Measurements from ENCODE around the gene PCDHGB7. TPM values are rescaled to one million over a fixed set of nuclear protein-coding genes. Genes with fewer than 3 reads are reported as not detected.
A peak's percentile ranks its signal among the peaks of the same experiment; 100 is the strongest.

Gene PCDHGB7
- polyA plus RNA-seq, 1 donor from 2014 or later = 5.1 TPM

DNA sequence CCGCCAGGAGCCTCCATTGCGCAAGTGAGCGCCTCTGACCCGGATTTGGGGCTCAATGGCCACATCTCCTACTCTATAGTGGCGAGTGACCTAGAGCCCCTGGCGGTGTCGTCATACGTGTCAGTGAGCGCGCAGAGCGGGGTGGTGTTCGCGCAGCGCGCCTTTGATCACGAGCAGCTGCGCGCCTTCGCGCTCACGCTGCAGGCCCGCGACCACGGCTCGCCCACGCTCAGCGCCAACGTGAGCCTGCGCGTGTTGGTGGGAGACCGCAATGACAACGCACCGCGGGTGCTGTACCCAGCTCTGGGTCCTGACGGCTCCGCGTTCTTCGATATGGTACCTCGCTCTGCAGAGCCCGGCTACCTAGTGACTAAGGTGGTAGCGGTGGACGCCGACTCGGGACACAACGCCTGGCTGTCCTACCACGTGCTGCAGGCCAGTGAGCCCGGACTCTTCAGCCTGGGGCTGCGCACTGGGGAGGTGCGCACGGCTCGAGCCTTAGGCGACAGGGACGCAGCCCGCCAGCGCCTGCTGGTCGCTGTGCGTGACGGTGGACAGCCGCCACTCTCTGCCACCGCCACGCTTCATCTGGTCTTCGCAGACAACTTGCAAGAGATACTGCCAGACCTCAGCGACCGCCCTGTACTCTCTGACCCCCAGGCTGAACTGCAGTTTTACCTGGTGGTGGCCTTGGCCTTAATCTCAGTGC, 7.7 kb upstream of the PCDHGB7 start:
- Histone ChIP-seq H3K9ac (ENCODE audit: low read length) (no peak overlapping the region), H4K20me1 (ENCODE audit: insufficient read depth) (no peaks in the 10 kb centered on the region), H3K9me2 (ENCODE audit: insufficient read depth, low read length) (no peaks in the 10 kb centered on the region), H3K36me3 (ENCODE audit: insufficient read depth, low read length) (peaks cover 49% of the 10 kb centered on the region), H3K27ac (ENCODE audit: low read length) (no peak overlapping the region), H2AFZ (ENCODE audit: low read depth, low read length) (no peak overlapping the region), H3K4me3 (ENCODE audit: low read length) (peak overlapping the region; percentile 66), H3K4me2 (ENCODE audit: low read length) (no peak overlapping the region), H3F3A (ENCODE audit: insufficient read depth, low read length, poor library complexity, severe bottlenecking) (peaks cover 9% of the 10 kb centered on the region), H3K9me3 (ENCODE audit: low read length) (peaks cover 53% of the 10 kb centered on the region), H3K79me2 (replicated peaks; ENCODE audit: insufficient read depth, low read length) (peaks cover 44% of the 10 kb centered on the region), H3K27me3 (ENCODE audit: insufficient read depth, low read depth, low read length) (no peaks in the 10 kb centered on the region)
- TF ChIP-seq SMC3 (conservative IDR thresholded peaks at IDR 0.05; ENCODE audit: poor library complexity) (no peak), MXI1 (conservative IDR thresholded peaks at IDR 0.05; ENCODE audit: poor library complexity, severe bottlenecking) (no peak), POLR2AphosphoS5 (IDR thresholded peaks at IDR 0.05) (no peak), TAF1 (IDR thresholded peaks at IDR 0.05; ENCODE audit: low read depth) (no peak), REST (IDR thresholded peaks at IDR 0.05; ENCODE audit: borderline replicate concordance) (no peak), EP300 (conservative IDR thresholded peaks at IDR 0.05; ENCODE audit: poor library complexity, severe bottlenecking) (no peak), CTCF (IDR thresholded peaks at IDR 0.05; ENCODE audit: poor library complexity, severe bottlenecking) (no peak), EZH2 (IDR thresholded peaks at IDR 0.05; ENCODE audit: borderline replicate concordance, insufficient read depth, low read length, poor library complexity, severe bottlenecking) (no peak), RAD21 (conservative IDR thresholded peaks at IDR 0.05) (no peak)

DNA sequence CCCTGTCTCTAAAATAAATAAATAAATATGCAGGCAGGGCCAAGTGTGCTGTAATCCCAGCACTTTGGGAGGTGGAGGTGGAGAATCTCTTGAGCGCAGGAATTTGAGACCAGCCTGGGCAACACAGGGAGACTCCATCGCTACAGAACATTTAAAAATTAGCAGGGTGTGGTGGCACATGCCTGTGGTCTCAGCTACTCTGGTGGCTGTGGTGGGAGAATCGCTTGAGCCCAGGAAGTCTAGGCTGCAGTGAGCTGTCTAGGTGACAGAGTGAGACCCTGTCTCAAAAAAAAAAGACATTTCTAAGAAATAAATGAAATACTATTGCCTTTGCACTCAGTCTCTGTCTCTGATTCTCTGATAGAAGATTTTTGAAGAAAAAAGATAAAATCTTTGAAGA, 5.9 kb upstream of the PCDHGB7 start:
- H3K9ac ChIP-seq (ENCODE audit: low read length) = no peak overlapping the region
- peaks cover 9% of the 10 kb centered on the region for H3F3A ChIP-seq (ENCODE audit: insufficient read depth, low read length, poor library complexity, severe bottlenecking)
- no peak overlapping the region for H3K27ac ChIP-seq (ENCODE audit: low read length)
- H3K36me3 ChIP-seq (ENCODE audit: insufficient read depth, low read length) = peaks cover 67% of the 10 kb centered on the region
- peaks cover 66% of the 10 kb centered on the region for H3K9me3 ChIP-seq (ENCODE audit: low read length)
- H3K27me3 ChIP-seq (ENCODE audit: insufficient read depth, low read depth, low read length) = no peaks in the 10 kb centered on the region
- H3K9me2 ChIP-seq (ENCODE audit: insufficient read depth, low read length) = no peaks in the 10 kb centered on the region
- H2AFZ ChIP-seq (ENCODE audit: low read depth, low read length) = no peak overlapping the region
- H3K4me3 ChIP-seq (ENCODE audit: low read length) = peak overlapping the region; percentile 66
- TF ChIP-seq TAF1 (IDR thresholded peaks at IDR 0.05; ENCODE audit: low read depth) (no peak), REST (IDR thresholded peaks at IDR 0.05; ENCODE audit: borderline replicate concordance) (no peak), SMC3 (conservative IDR thresholded peaks at IDR 0.05; ENCODE audit: poor library complexity) (no peak), EP300 (conservative IDR thresholded peaks at IDR 0.05; ENCODE audit: poor library complexity, severe bottlenecking) (no peak), MXI1 (conservative IDR thresholded peaks at IDR 0.05; ENCODE audit: poor library complexity, severe bottlenecking) (no peak), RAD21 (conservative IDR thresholded peaks at IDR 0.05) (no peak), CTCF (IDR thresholded peaks at IDR 0.05; ENCODE audit: poor library complexity, severe bottlenecking) (no peak), EZH2 (IDR thresholded peaks at IDR 0.05; ENCODE audit: borderline replicate concordance, insufficient read depth, low read length, poor library complexity, severe bottlenecking) (no peak), POLR2AphosphoS5 (IDR thresholded peaks at IDR 0.05) (no peak)
- H3K4me2 ChIP-seq (ENCODE audit: low read length) = peak overlapping the region; percentile 44
- no peaks in the 10 kb centered on the region for H4K20me1 ChIP-seq (ENCODE audit: insufficient read depth)
- peaks cover 53% of the 10 kb centered on the region for H3K79me2 ChIP-seq (replicated peaks; ENCODE audit: insufficient read depth, low read length)

Data from neural cell (in vitro differentiated cells).